ENCODE results near the gene SLC22A14. TPM values are rescaled to one million over a fixed set of nuclear protein-coding genes. Genes with fewer than 3 reads are reported as not detected.

Gene SLC22A14
- total and polyA plus RNA-seq, 9 of the 15 experiments (the other 6 are each of a cell fraction or from before 2014, with no cell fraction given): 0.03 to 0.07 TPM; not detected in 7

DNA sequence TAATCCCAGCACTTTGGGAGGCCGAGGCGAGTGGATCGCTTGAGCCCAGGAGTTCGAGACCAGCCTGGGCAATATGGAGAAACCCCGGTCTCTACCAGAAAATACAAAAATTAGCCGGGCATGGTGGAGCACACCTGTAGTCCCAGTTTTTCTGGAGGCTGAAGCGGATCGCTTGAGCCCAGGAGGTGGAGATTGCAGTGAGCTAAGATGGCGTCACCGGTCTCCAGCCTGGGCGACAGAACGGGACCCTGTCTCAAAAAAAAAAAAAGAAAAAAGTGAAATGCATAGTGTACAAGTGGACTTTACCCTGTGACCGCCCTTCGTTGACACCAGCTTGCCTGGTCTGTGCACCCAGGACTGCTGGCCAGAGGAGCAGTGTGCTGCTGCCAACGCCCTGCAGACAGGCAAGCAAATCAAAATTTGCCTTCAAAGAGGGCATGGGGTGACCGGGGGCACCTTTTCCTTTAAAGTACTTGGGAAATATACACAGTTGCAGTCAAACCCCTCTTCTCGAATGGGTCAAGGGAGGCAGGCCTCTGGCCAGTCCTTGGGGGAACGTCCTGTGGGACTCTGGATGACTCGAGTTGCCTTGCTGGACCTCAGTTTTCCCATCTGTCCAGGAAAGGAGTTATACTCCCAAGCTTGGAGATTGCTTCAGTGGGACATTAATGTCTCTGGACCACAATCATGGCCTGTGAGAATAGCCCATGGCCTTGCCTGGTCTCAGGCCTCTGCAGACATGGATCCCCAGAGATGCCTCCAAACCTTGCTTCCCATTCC is 65.5 kb downstream of the SLC22A14 start:
- Histone ChIP-seq H3K9me1 (ENCODE audit: control insufficient read depth, insufficient read depth, low read length) (no peaks in the 10 kb centered on the region), H3K4me3 (peak overlapping the region; percentile 98), H3K9me3 (replicated peaks; ENCODE audit: control insufficient read depth, insufficient read depth, low read depth, low read length) (no peaks in the 10 kb centered on the region), H3K27ac (ENCODE audit: extremely low read depth, low read depth, low read length) (peak overlapping the region; percentile 89), H3K9ac (ENCODE audit: insufficient read depth in 1 of 2, low read depth in 2 of 2, low read length in 2 of 2) (peak overlapping the region; percentile 91 to 99), H3K79me2 (ENCODE audit: control insufficient read depth, insufficient read depth, low read length) (peaks cover 59% of the 10 kb centered on the region), H3K27me3 (ENCODE audit: control insufficient read depth in 2 of 2, insufficient read depth in 2 of 2, low read length in 2 of 2) (no peaks in the 10 kb centered on the region), H3K36me3 (ENCODE audit: control insufficient read depth, insufficient read depth, low read length) (peaks cover 39% of the 10 kb centered on the region), H4K20me1 (replicated peaks; ENCODE audit: control insufficient read depth, insufficient read depth, low read length) (no peaks in the 10 kb centered on the region), H3K4me2 (ENCODE audit: insufficient read depth, low read length) (peak overlapping the region; percentile 88), H3K4me1 (replicated peaks in 1 of 2; ENCODE audit: control insufficient read depth in 2 of 2, insufficient read depth in 2 of 2, low read length in 2 of 2) (peaks cover 18 to 27% of the 10 kb centered on the region in 2 experiments; a peak in 4 of 5 replicates), H2AFZ (ENCODE audit: low read depth, low read length) (peak overlapping the region; percentile 97)
- intact Hi-C loops (cut with micrococcal nuclease): loop anchor here (2.0 to 5.0 kb wide), 4 partner anchors 105 to 230 kb away; partner anchors contain the start of genes ACAA1, ACVR2B and MYD88
- no peak for DNase-seq (ENCODE audit: extremely low read depth in 1 of 4, low spot score in 3 of 4)
- in situ Hi-C loops (cut with MboI): loop anchor here (10.0 kb wide), 1 partner anchor 213 kb away; the partner anchor contains the start of genes ACAA1 and MYD88
- ChIA-PET CTCF (ENCODE audit: low intra/inter-chr PET ratio) (interaction anchor here (0.6 kb wide), 1 partner anchor 93 kb away, joined by 7 read pairs; no protein-coding TSS in a partner anchor), POLR2A (interaction anchor here (0.6 to 1.4 kb wide), 2 partner anchors 42 to 98 kb away, joined by 3 to 4 read pairs; no protein-coding TSS in a partner anchor)
- TSS peak; percentile 43 for BruUV-seq (replicated peaks)
- ATAC-seq: peak; percentile 42
- no peak for FAIRE-seq
- WGBS (ENCODE audit: insufficient coverage, low coverage, missing lambda C conversion rate): 2% methylated on average over 15 of the region's 19 CpGs
- no peak for TF ChIP-seq RBM14 (IDR thresholded peaks at IDR 0.05; ENCODE audit: borderline replicate concordance, insufficient read depth, low read depth, low read length)
- TF ChIP-seq KLF1 (tag; IDR thresholded peaks at IDR 0.05): 0 out of 2 replicates have a peak, but pooled peaks have one; percentile 23
- no peak for TF ChIP-seq E2F3 (CRISPR knock-in tag; IDR thresholded peaks at IDR 0.05)
- no peak for TF ChIP-seq GABPB2 (CRISPR knock-in tag; conservative IDR thresholded peaks at IDR 0.05)
- no peak for TF ChIP-seq NFYB (IDR thresholded peaks at IDR 0.05; ENCODE audit: extremely low read depth, insufficient read length)
- TF ChIP-seq CREB1 (IDR thresholded peaks at IDR 0.05): no peak
- no peak for TF ChIP-seq CREB1 (CRISPR knock-in tag; IDR thresholded peaks at IDR 0.05)
- TF ChIP-seq SRSF7 (optimal IDR thresholded peaks at IDR 0.05; ENCODE audit: low read depth, low read length): no peak
- TF ChIP-seq, protein P1, sequence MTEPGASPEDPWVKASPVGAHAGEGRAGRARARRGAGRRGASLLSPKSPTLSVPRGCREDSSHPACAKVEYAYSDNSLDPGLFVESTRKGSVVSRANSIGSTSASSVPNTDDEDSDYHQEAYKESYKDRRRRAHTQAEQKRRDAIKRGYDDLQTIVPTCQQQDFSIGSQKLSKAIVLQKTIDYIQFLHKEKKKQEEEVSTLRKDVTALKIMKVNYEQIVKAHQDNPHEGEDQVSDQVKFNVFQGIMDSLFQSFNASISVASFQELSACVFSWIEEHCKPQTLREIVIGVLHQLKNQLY (CRISPR knock-in tag; conservative IDR thresholded peaks at IDR 0.05): no peak
- no peak for TF ChIP-seq ZNF217 (CRISPR knock-in tag; IDR thresholded peaks at IDR 0.05)
- no peak for TF ChIP-seq E2F8 (IDR thresholded peaks at IDR 0.05; ENCODE audit: low read depth, partially characterized antibody)
- TF ChIP-seq ZFP1 (CRISPR knock-in tag; IDR thresholded peaks at IDR 0.05): no peak
- TF ChIP-seq HDAC8 (tag; IDR thresholded peaks at IDR 0.05): no peak
- no peak for TF ChIP-seq MAX (CRISPR knock-in tag; IDR thresholded peaks at IDR 0.05)
- TF ChIP-seq GABPA (tag; conservative IDR thresholded peaks at IDR 0.05; ENCODE audit: low read depth): peak; percentile 61; the same call in 1 of the 2 replicates
- TF ChIP-seq SREBF1 (IDR thresholded peaks at IDR 0.05; ENCODE audit: borderline replicate concordance, low read depth, low read length): no peak
- TF ChIP-seq POU5F1 (IDR thresholded peaks at IDR 0.05; ENCODE audit: borderline replicate concordance, low read depth, low read length, partially characterized antibody): no peak
- no peak for TF ChIP-seq TAF15 (IDR thresholded peaks at IDR 0.05; ENCODE audit: low read depth, low read length)

Measured in K562 (cell line).